Stimulated activated CD8-positive, alpha-beta memory T cell treated with anti-CD3 and anti-CD28 coated beads, Interleukin-15, amount 100 ng/mL, for 48 hours (primary cell): ENCODE measurements around the gene KLHL21.
A peak's percentile ranks its signal among the peaks of the same experiment; 100 is the strongest.
"Not testable (repeated sequence)": the region's sequence is repeated elsewhere in the genome, so short reads cannot be mapped to it uniquely, and the experiment has no call there.

Experiments used
- DNase-seq, 2 donors: peaks; one replicate each; pipeline ENCODE4 v3.0.0-alpha.2; 2020; ENCODE audit warnings: low read depth in 2 of 2

Gene KLHL21

DNA sequence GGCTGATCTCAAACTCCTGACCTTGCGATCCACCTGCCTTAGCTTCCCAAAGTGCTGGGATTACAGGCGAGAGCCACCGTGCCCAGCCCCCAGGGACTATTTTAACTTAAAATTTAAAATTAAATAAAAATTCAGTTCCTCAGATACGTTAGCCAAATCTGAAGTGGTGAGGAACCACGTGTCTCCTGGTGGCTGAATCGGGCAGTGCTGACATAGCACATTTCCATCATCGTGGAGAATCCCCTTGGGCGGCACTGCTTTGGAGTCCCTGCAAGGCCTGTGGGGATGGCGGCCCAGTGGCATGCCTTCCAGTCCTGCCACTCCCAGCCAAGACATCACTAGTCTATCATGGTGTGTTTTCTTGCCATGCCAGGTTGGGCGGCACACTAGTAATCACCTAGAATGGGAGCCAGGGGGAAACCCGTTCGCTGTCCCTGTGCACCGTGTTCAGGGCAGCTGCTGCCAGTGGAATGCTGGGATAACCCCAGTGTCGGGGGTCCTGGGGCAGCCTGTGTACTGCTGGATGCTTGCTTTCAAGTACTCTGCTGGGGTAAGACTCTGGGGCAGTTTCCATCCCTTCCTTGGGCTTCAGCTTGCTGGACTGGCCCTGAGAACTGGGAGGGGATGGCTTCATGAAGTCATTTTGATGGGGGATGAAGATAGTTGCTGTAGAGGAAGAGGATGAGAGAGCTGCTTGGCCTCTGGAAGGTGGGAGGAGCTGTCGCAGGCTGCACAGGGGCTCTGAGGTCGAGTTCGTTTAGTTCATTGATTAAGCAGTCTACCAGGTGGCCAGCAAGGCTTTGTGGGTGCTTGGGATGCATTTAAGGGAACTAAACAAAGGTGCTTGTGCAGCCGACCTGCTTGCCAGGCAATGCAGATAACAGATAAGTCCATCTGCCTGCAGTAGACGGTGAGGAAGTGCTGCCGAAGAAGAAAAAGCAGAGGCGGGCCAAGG, 18.3 kb downstream of the KLHL21 start:
- no peak for DNase-seq

DNA sequence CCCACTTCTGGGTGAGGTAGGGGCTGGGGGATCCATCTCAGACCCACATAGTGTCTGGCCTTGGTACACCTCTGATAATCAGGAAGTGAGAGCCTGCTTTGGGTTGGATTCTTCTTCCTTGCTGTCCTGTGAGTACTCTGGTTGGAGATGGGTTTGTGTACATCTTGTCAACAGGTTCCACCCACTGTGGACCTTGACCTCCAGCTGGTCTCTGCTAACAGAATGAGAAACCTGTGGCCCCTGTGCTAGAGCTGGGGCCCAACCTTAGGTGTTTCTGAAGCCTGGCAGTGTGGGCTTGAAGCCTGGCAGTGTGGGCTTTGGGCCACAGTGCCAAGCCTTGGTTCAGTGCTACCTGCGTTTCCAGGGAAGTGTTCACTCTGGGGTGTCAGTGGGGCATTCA, 20.3 kb downstream of the KLHL21 start:
- no peak for DNase-seq

DNA sequence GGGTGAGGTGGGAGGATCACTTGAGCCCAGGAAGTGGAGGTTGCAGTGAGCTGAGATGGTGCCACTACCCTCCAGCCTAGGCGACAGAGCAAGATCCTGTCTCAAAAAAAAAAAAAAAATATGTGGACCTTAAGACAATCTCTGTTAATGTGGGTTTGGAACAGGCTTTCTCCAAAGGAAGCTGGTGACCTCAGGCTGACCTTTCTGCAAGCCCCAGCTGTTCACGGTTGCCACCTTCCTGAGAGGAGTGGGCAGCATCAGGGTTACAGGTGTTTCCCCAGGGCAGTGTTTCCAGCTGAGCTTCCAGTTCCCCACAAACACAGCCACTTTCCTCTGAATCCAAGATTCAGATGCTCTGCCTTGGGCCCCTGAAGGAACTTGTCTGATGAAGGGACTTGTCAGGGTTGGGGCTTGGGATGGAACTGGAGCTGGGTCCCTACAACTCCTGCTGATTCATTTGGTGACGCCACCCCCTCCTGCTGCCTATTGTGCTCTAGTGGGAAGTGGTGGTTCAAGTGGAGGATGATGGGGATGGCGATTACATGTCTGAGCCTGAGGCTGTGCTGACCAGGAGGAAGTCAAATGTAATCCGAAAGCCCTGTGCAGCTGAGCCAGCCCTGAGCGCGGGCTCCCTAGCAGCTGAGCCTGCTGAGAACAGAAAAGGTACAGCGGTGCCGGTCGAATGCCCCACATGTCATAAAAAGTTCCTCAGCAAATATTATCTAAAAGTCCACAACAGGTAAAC, 20.9 kb downstream of the KLHL21 start:
- DNase-seq: no peak

DNA sequence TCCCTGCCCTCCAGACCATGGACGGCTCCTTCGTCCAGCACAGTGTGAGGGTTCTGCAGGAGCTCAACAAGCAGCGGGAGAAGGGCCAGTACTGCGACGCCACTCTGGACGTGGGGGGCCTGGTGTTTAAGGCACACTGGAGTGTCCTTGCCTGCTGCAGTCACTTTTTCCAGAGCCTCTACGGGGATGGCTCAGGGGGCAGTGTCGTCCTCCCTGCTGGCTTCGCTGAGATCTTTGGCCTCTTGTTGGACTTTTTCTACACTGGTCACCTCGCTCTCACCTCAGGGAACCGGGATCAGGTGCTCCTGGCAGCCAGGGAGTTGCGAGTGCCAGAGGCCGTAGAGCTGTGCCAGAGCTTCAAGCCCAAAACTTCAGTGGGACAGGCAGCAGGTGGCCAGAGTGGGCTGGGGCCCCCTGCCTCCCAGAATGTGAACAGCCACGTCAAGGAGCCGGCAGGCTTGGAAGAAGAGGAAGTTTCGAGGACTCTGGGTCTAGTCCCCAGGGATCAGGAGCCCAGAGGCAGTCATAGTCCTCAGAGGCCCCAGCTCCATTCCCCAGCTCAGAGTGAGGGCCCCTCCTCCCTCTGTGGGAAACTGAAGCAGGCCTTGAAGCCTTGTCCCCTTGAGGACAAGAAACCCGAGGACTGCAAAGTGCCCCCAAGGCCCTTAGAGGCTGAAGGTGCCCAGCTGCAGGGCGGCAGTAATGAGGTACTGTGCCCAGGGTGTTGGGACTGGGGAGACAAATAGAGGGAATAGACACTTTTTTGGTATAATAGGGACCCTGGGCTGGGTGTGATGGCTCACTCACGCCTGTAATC, 21.9 kb downstream of the KLHL21 start:
- no peak for DNase-seq

DNA sequence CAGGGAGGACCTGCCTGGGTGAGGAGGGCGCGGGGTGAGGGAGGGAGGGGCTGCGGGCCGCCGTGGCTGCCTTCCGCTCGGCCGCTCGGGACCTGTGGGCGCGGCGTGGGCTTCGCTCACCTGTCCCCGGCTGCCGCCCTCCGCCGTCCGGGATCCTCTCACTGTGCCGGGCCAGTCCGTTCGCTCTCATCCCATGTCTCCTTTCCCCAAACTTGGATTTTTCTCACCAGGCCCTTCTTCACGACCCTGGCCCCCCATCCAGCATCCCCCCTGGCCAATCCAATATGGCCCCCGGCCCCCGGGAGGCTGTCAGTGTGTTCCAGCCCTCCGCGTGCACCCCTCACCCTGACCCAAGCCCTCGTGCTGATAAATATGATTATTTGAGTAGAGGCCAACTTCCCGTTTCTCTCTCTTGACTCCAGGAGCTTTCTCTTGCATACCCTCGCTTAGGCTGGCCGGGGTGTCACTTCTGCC, 22.5 kb downstream of the KLHL21 start:
- DNase-seq: no peak

GRCh38 chr1:6579374-6580118, 23.1 kb downstream of the KLHL21 start, which contains the start of gene ZBTB48:
ZBTB48 (plus strand) TSS chr1:6579994; CDS start chr1:6580610, 616 bp downstream.
- DNase-seq: peak; percentile 98

DNA sequence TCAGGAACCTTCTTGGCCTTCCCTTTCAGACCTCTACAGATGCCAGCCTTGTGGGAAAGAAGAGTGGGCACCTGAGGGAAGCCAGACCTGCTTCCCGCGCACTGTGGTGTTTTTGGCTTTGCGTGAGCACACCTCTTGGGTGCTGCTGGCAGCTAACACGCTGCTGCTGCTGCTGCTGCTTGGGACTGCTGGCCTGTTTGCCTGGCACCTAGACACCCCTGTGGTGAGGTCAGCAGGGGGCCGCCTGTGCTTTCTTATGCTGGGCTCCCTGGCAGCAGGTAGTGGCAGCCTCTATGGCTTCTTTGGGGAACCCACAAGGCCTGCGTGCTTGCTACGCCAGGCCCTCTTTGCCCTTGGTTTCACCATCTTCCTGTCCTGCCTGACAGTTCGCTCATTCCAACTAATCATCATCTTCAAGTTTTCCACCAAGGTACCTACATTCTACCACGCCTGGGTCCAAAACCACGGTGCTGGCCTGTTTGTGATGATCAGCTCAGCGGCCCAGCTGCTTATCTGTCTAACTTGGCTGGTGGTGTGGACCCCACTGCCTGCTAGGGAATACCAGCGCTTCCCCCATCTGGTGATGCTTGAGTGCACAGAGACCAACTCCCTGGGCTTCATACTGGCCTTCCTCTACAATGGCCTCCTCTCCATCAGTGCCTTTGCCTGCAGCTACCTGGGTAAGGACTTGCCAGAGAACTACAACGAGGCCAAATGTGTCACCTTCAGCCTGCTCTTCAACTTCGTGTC, 23.9 kb downstream of the KLHL21 start:
- no peak for DNase-seq

DNA sequence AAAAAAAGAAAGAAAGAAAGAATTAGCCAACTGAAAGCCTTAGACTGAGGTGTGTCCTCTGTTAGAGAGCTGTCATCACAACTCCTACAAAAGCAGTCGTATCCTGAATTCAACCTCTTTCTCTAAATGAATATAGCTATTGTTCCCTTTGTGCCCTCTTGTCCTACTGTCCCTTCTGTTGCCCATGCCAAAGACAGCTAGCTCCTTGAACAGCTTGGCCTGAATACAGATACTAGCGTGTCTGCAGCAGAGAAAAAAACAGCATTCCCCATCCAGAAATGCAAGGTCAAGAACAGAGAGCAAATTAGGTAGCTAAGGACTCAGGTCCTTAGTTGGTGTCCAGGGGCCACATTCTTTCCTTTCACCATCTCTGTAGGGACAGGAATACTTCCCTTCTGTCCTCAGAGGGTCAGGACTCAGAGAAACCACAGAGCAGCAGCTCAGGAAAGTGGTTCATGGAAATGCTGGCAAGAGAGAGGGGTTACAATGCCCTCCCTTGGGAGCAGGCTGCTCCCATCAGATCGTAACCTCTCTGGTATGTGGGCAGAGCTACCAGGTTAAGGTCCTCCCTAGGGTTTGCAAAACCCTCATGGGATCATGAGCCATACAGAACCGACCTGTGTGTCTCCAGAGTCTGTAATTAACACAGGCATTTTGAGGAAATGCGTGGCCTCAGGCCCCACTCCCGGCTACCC, 24.7 kb downstream of the KLHL21 start:
- no peak for DNase-seq

GRCh38 chr1:6574818-6575217, 27.9 kb downstream of the KLHL21 start:
- no peak for DNase-seq

DNA sequence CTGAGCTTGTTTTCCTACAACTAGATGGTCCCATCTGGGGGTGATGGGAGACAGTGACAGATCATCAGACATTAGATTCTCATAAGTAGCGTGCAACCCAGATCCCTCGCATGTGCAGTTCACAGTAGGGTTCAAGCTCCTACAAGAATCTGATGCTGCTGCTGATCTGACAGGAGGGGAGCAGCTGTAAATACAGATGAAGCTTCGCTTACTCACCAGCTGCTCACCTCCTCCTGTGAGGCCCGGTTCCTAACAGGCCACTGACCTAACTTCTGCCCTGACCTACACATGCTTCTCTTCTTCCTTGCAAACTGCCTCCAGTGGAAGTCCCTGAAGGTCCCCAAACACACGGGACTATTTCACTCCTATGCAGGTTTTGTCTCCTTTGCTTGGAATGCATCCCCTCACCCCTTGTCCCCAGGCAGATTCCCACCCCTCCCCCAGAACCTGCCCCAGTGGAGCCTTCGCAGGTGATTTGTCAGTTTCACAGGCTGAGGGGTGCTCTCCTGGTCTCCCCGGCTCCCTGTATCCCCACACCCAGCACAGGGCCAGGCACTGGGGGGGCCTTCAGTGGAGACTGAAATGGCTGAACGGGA, 28.5 kb downstream of the KLHL21 start:
- DNase-seq: no peak

DNA sequence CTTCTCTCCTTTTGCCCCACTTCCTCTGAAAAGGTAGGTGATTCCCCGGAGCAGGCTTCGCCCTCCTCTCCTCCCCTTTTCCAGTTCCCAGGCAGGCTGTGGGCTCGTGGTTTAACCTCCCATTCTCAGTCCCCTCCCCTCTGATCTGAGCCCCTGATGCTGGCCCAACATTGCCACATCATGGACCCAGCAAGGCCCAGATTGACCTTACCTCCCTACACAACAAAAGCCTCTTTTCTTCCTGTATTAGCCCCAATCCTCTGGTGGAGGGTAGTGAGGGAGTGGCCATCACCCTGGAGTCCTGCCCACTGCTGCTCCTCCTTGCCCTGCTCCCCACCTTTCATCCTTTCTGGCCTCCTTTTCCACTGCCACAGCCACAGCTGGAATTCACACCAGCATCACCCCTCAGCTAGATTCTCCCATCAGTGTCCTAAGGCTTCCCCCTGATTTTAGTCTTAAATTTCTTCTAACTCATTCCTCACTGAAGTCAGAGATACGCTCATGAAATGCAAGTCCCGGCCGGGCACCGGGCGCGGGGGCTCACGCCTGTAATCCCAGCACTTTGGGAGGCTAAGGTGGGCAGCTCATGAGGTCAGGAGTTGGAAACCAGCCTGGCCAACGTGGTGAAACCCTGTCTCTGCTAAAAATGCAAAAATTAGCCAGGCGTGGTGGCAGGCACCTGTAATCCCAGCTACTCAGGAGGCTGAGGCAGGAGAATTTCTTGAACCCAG, 29.9 kb downstream of the KLHL21 start:
- no peak for DNase-seq

- no peak for DNase-seq
These were observed 31.7 kb downstream of the KLHL21 start for GRCh38 chr1:6570987-6571386.

GRCh38 chr1:6570100-6570499, 32.6 kb downstream of the KLHL21 start:
- no peak for DNase-seq

- no peak for DNase-seq
These were observed 33.6 kb downstream of the KLHL21 start for GRCh38 chr1:6569033-6569432.

DNA sequence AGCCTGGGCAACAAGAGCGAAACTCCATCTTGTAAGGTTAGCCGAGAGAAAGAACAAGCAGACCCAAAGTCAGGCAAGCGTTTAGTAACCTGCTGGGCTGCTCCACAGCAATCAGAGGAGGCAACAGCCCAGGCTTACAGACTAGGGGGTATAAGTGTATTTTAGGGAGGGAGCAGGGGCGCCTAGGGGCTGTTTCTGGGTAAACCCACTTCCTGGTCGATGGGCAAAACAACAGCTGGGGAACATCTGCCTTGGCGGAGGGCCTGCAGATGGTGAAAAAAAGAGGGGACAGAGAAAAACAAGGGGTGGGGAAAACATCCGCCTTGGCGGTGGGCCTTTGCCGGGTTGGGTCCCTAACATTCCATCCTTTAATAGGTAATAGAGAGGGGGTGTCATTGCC, 42.4 kb downstream of the KLHL21 start:
- no peak for DNase-seq

GRCh38 chr1:6559161-6559560, 43.5 kb downstream of the KLHL21 start:
- not testable (repeated sequence) for DNase-seq

GRCh38 chr1:6557597-6557996, 45.1 kb downstream of the KLHL21 start:
- DNase-seq: no peak

GRCh38 chr1:6554907-6555778, 47.5 kb downstream of the KLHL21 start, which contains the start of gene TAS1R1:
TAS1R1 (plus strand) TSS chr1:6555307; CDS start chr1:6555374, 67 bp downstream.
- no peak for DNase-seq
